Embryonic facial prominence (tissue), 1 donor: ENCODE data around the gene OR11G2.
"Not testable (repeated sequence)": the region's sequence is repeated elsewhere in the genome, so short reads cannot be mapped to it uniquely, and the experiment has no call there.

Source experiments
- DNase-seq: peaks from one replicate; pipeline ENCODE4 v3.0.0-alpha.2; 2016; ENCODE audit errors: extremely low spot score

Gene OR11G2

DNA sequence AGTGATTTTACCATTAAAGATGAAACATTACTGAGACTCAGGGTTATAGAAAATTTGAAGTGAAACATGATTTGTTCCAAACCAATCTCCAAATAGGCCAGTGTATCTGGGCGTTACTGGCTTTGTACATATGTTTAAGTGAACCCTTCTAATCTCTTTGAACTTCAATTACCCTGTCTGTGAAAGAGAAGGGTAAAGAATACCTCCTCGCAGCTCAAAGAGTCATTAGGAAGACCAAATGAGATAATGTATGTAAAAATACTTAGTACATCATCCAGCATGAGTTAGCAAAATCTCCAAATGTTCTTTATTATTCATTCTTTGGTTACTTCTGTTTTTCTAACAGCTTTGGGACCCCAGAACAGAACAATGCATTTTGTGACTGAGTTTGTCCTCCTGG lies 32.7 kb downstream of the OR11G2 start, which contains the start of gene OR11H6:
Gene OR11H6 (plus strand): TSS at position 301 of the 400 bp plus-strand sequence. CDS start 0 bp downstream, at position 301.
- DNase-seq, result no peak

DNA sequence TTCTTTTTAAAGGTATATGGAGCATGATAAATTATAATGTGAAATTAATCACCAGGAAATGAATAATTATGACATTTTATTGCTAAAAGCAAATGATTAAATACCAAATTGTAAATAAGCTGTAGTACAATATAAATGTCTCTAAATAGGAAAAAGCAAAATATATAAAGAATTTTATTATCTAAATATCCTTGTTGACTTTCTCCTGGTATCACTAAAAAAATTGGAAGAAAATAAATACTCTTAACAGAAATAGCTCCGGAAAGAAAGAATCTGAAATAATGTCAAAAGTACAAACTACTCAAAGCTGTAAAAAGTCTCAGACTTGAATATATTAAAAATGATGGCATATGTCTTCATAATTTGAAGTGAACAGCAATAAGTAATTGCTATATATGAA lies 38.0 kb downstream of the OR11G2 start, which contains the start of gene OR11H7:
Gene OR11H7 (plus strand): TSS at position 301 of the 400 bp plus-strand sequence.
- DNase-seq, result no peak

DNA sequence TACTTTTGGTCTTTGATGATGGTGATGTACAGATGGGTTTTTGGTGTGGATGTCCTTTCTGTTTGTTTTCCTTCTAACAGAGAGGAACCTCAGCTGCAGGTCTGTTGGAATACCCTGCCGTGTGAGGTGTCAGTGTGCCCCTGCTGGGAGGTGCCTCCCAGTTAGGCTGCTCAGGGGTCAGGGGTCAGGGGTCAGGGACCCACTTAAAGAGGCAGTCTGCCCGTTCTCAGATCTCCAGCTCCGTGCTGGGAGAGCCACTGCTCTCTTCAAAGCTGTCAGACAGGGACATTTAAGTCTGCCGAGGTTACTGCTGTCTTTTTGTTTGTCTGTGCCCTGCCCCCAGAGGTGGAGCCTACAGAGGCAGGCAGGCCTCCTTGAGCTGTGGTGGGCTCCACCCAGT lies 44.7 kb downstream of the OR11G2 start:
- not testable (repeated sequence) for DNase-seq

DNA sequence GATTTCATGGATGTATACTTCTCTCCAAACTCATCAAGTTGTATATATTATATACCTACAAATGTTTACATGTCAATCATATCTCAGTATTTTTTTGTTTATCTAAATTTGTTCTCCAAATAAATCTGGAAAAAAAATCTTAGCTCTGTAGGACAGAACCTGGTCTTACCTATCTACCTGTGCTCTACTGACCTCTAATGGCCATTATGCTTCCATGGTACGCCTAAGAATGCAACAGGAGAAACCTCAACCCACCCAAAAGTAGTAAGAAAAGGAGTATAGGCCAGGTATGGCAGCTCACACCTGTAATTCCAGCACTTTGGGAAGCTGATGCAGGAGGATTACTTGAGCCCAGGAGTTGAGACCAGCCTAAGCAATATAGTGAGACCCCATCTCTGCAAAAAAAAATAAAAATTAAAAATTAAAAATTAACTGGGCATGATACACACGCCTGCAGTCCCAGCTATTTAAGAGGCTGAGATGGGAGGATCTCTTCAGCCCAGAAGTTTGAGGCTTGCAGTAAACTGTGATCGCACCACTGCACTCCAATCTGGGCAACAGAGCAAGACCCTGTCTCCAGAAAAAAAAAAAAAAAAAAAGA lies 57.0 kb downstream of the OR11G2 start:
- no peak for DNase-seq
